Ovary (tissue), 9 donors: ENCODE data around the gene CEPT1. TPM values are rescaled to one million over a fixed set of nuclear protein-coding genes. Genes with fewer than 3 reads are reported as not detected.

Experiments
- DNase-seq, 5 donors: peaks; one replicate each; pipeline ENCODE4 v3.0.0-alpha.2; 2019 to 2020
- H3K27ac ChIP-seq, 2 donors: fragments of 200-600 bp; one replicate each; pipeline versions ENCODE4 v1.5.1 to v1.8.0; 2019 to 2022
- H3K27me3 ChIP-seq: fragments of 200-600 bp; one replicate; pipeline ENCODE4 v1.8.0; 2022
- H3K36me3 ChIP-seq: fragments of 200-600 bp; sonication (generic); one replicate; pipeline ENCODE4 v1.5.1; 2019
- H3K4me1 ChIP-seq: one replicate; pipeline ENCODE4 v1.8.1; 2013; ENCODE audit warnings: mild to moderate bottlenecking, moderate library complexity; ENCODE audit not compliant: insufficient read depth
- H3K4me3 ChIP-seq: fragments of 200-600 bp; sonication (generic); one replicate; pipeline ENCODE4 v1.5.1; 2017
- H3K9me3 ChIP-seq, 2 donors: fragments of 200-600 bp in 1 of 2; sonication (generic) in 1 of 2; one replicate each; pipeline versions ENCODE4 v1.5.1 to v1.8.1; 2013 to 2019; ENCODE audit warnings: mild to moderate bottlenecking in 1 of 2, moderate library complexity in 1 of 2
- CTCF ChIP-seq, 3 donors: fragments of 450-650 bp in 2 of 3; fragments of 200-600 bp in 1 of 3; IDR thresholded peaks; one replicate each; pipeline versions ENCODE4 v1.5.1 to v1.8.0; 2016 to 2022; ENCODE audit warnings: antibody characterized with exemption in 3 of 3, mild to moderate bottlenecking in 1 of 3
- EP300 ChIP-seq: sonication (generic); formaldehyde crosslinking; IDR thresholded peaks from one replicate; pipeline ENCODE4 v1.6.1; 2017; ENCODE audit warnings: antibody characterized with exemption
- POLR2A ChIP-seq: fragments of 450-650 bp; IDR thresholded peaks from one replicate; pipeline ENCODE4 v1.6.1; 2017; ENCODE audit warnings: antibody characterized with exemption, mild to moderate bottlenecking, moderate library complexity
- WGBS, 3 donors: extraction: QIAGEN DNeasy Blood & Tissue Kit in 1 of 3; methylation state at CpG; one replicate each; pipeline versions ENCODE4 v1.1.5 to v1.1.7; 2013 to 2017; 5-methylcytosine and 5-hydroxymethylcytosine counted together
- intact Hi-C, 4 donors: fragments of 100-400 bp; cut with DNase I; formaldehyde crosslinking; loops; one replicate each; pipeline versions ENCODE4 v1.11.0 to v1.15.1; 2022 to 2023
- polyA plus RNA-seq, 2 donors: library from polyadenylated mRNA; stranded (reverse); fragments of 200-250 nt in 1 of 2; fragments of 350-450 nt in 1 of 2; fragmentation: Illumina TruSeq in 1 of 2; extraction: RNeasy Lipid Tissue Mini Kit (QIAGEN cat#74804) in 1 of 2; gene quantifications; one replicate each; pipeline ENCODE4 v1.2.3, GENCODE V29; 2013 to 2014
- total RNA-seq, 7 donors: library from RNA; depleted of rRNA in 2 of 7; stranded (reverse); fragments of >200 nt in 2 of 7; fragmentation: NEBNext Ultra II Directional in 3 of 7; extraction: Animal tissue kit (Norgen Biotek cat#: 25700) in 3 of 7; gene quantifications; one replicate each; pipeline versions ENCODE4 v1.1.0 to v1.2.4, GENCODE V29; 2016 to 2023
- donor health status: DM: no; HTN: no; CAD: no; lungs with moderate emphysema.
- donor health status: DM: no; HTN: no; CAD: no.
- donor health status: Bipolar disorder and iron deficiency.
- donor health status: DM: yes; HTN: yes; CAD: no.
- donor health status: DM: no; HTN: no; CAD: no.
- donor health status: DM: yes; HTN: yes; CAD: no.

CEPT1 gene
- total and polyA plus RNA-seq, 9 donors, result 16.4 to 40.3 (median 32.4) TPM

- H3K36me3 ChIP-seq, result no peaks in the 10 kb centered on the region
- 29 to 50% (median 29%) methylated on average over 4 of the region's 4 CpGs for WGBS, 3 donors
These were observed 23.3 kb downstream of the CEPT1 start for GRCh38 chr1:111163363-111163762.

GRCh38 chr1:111164151-111164550, 24.1 kb downstream of the CEPT1 start:
- no peak for DNase-seq
- no peak overlapping the region for H3K27ac ChIP-seq
- H3K4me3 ChIP-seq, result no peak overlapping the region
- peaks cover 2% of the 10 kb centered on the region for H3K4me1 ChIP-seq
- TF ChIP-seq POLR2A, result no peak
- H3K9me3 ChIP-seq, result no peaks in the 10 kb centered on the region
- intact Hi-C loops, result no loop called here
- no peaks in the 10 kb centered on the region for H3K27me3 ChIP-seq
- WGBS, 3 donors, result 41 to 61% (median 57%) methylated on average over 2 of the region's 2 CpGs
- no peaks in the 10 kb centered on the region for H3K36me3 ChIP-seq

More at GRCh38 chr1:111163363-111163762, 23.3 kb downstream of the CEPT1 start:
- peaks cover 2% of the 10 kb centered on the region for H3K4me1 ChIP-seq
- H3K27me3 ChIP-seq, result no peaks in the 10 kb centered on the region
- H3K27ac ChIP-seq, result no peak overlapping the region
- no peak for DNase-seq
- intact Hi-C loops, result no loop called here
- H3K9me3 ChIP-seq, result no peaks in the 10 kb centered on the region
- TF ChIP-seq POLR2A, result no peak
- TF ChIP-seq EP300, result no peak
- TF ChIP-seq CTCF (IDR thresholded peaks at IDR 0.05), result no peak
- no peak overlapping the region for H3K4me3 ChIP-seq

GRCh38 chr1:111172463-111172862, 32.4 kb downstream of the CEPT1 start:
- intact Hi-C loops, result no loop called here
- Histone ChIP-seq H3K27ac (no peak overlapping the region), H3K9me3 (no peaks in the 10 kb centered on the region), H3K4me3 (no peak overlapping the region), H3K27me3 (no peaks in the 10 kb centered on the region), H3K36me3 (no peaks in the 10 kb centered on the region), H3K4me1 (no peaks in the 10 kb centered on the region)
- TF ChIP-seq CTCF (IDR thresholded peaks at IDR 0.05), result no peak
- TF ChIP-seq POLR2A, result no peak
- TF ChIP-seq EP300, result no peak
- DNase-seq, result no peak

- Histone ChIP-seq H3K4me3 (no peak overlapping the region), H3K9me3 (no peaks in the 10 kb centered on the region), H3K27me3 (no peaks in the 10 kb centered on the region), H3K36me3 (no peaks in the 10 kb centered on the region), H3K4me1 (no peaks in the 10 kb centered on the region), H3K27ac (no peak overlapping the region)
- TF ChIP-seq POLR2A (no peak), CTCF (IDR thresholded peaks at IDR 0.05) (no peak), EP300 (no peak)
- intact Hi-C loops, result no loop called here
- DNase-seq, result no peak
These were observed 34.0 kb downstream of the CEPT1 start for GRCh38 chr1:111174070-111174469.

- no peak for TF ChIP-seq POLR2A
- Histone ChIP-seq H3K4me3 (no peak overlapping the region), H3K36me3 (no peaks in the 10 kb centered on the region), H3K27ac (no peak overlapping the region), H3K4me1 (no peaks in the 10 kb centered on the region), H3K9me3 (no peaks in the 10 kb centered on the region), H3K27me3 (no peaks in the 10 kb centered on the region)
- intact Hi-C loops, result no loop called here
- DNase-seq, result no peak
- 88 to 92% (median 92%) methylated on average over 3 of the region's 3 CpGs for WGBS, 3 donors
These were observed 35.3 kb downstream of the CEPT1 start for GRCh38 chr1:111175349-111175748.

GRCh38 chr1:111176678-111177077, 36.7 kb downstream of the CEPT1 start:
- no peak for TF ChIP-seq CTCF (IDR thresholded peaks at IDR 0.05)
- TF ChIP-seq EP300, result no peak
- no peak for TF ChIP-seq POLR2A
- H3K27ac ChIP-seq, result no peak overlapping the region
- H3K27me3 ChIP-seq, result no peaks in the 10 kb centered on the region
- no peaks in the 10 kb centered on the region for H3K36me3 ChIP-seq
- WGBS, 3 donors, result 48 to 69% (median 63%) methylated on average over 1 of the region's 1 CpG
- H3K9me3 ChIP-seq, result no peaks in the 10 kb centered on the region
- DNase-seq, result no peak
- no peaks in the 10 kb centered on the region for H3K4me1 ChIP-seq
- H3K4me3 ChIP-seq, result no peak overlapping the region
- intact Hi-C loops, result no loop called here
